Activated CD4-positive, alpha-beta memory T cell treated with anti-CD3 and anti-CD28 coated beads for 36 hours (primary cell): ENCODE measurements around the gene GP1BA. TPM values are rescaled to one million over a fixed set of nuclear protein-coding genes. Genes with fewer than 3 reads are reported as not detected.

Source experiments
- CTCF ChIA-PET: fragments of 350-600 bp; sonication (Branson Sonifier 250); formaldehyde crosslinking; loops from one replicate; lab custom pipeline; 2021; ENCODE audit warnings: antibody characterized with exemption, inconsistent platforms; lab: Charles Lee
- POLR2A ChIA-PET: fragments of 350-600 bp; sonication (Branson Sonifier 250); formaldehyde crosslinking; loops from one replicate; lab custom pipeline; 2021; ENCODE audit warnings: antibody characterized with exemption; lab: Charles Lee
- DNase-seq: peaks from one replicate; pipeline ENCODE4 v3.0.0-alpha.2; 2020
- H3K27ac Mint-ChIP-seq: one replicate; pipeline ENCODE4 v1.8.0; 2021; ENCODE audit warnings: mixed read lengths
- H3K27me3 Mint-ChIP-seq: one replicate; pipeline ENCODE4 v1.8.0; 2021; ENCODE audit warnings: mixed read lengths
- H3K36me3 Mint-ChIP-seq: one replicate; pipeline ENCODE4 v1.8.0; 2021; ENCODE audit warnings: mixed read lengths
- H3K4me1 Mint-ChIP-seq: one replicate; pipeline ENCODE4 v1.8.0; 2021; ENCODE audit warnings: low read depth, mixed read lengths
- H3K4me3 Mint-ChIP-seq: one replicate; pipeline ENCODE4 v1.8.0; 2021; ENCODE audit warnings: mild to moderate bottlenecking, mixed read lengths
- H3K9me3 Mint-ChIP-seq: one replicate; pipeline ENCODE4 v1.8.0; 2021; ENCODE audit warnings: mixed read lengths
- intact Hi-C: fragments of 100-400 bp; cut with micrococcal nuclease; formaldehyde crosslinking; loops from one replicate; pipeline ENCODE4 v1.15.1; 2023
- total RNA-seq, 2 experiments: library from RNA; stranded (reverse); gene quantifications; one replicate each; pipeline ENCODE4 v1.2.3, GENCODE V29; 2021

GP1BA gene
- total RNA-seq, 2 experiments from 2014 or later, result not detected

DNA sequence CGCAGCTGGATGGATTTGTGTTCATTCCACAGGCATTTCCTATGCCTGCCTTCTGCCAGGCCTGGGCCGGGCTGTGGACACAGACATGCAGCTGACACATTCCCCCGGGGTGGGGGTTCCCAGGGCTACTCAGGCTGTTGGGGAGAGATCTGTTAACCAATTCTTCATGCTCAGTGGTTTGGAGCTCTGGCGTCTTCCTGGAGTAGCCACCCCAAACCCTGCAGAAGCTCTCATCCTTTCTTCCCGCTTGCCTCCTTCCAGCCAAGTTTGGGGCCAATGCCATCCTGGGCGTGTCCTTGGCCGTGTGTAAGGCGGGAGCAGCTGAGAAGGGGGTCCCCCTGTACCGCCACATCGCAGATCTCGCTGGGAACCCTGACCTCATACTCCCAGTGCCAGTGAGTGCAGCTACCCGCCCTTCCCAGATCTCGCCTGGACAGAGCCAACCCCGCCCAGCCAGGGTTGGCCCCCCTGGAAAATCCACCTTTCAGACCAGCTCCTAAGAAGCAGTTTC is 21.4 kb downstream of the GP1BA start:
- no peak overlapping the region for H3K4me3 Mint-ChIP-seq

DNA sequence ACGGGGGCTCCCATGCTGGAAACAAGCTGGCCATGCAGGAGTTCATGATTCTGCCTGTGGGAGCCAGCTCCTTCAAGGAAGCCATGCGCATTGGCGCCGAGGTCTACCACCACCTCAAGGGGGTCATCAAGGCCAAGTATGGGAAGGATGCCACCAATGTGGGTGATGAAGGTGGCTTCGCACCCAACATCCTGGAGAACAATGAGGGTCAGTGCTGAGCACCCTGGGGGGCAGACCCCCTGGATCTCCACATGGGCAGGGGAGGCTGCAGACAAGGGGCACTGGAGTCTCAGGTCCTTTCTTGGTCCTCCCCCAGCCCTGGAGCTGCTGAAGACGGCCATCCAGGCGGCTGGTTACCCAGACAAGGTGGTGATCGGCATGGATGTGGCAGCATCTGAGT is 23.0 kb downstream of the GP1BA start:
- intact Hi-C loops, result no loop called here
- POLR2A ChIA-PET, result interaction anchor here (0.6 to 21.0 kb wide), 2 partner anchors 11 to 812 kb away, joined by 3 to 346 read pairs; partner anchors contain the start of gene SPAG7
- peaks cover 21% of the 10 kb centered on the region for H3K4me1 Mint-ChIP-seq
- no peak overlapping the region for H3K4me3 Mint-ChIP-seq
- H3K27me3 Mint-ChIP-seq, result no peaks in the 10 kb centered on the region
- H3K9me3 Mint-ChIP-seq, result no peaks in the 10 kb centered on the region
- no peak for DNase-seq
- CTCF ChIA-PET, result interaction anchor here (0.6 to 1.3 kb wide), 4 partner anchors 15 to 199 kb away, joined by 3 to 4 read pairs (median 3); no protein-coding TSS in a partner anchor
- H3K27ac Mint-ChIP-seq, result no peak overlapping the region
- peaks cover 2% of the 10 kb centered on the region for H3K36me3 Mint-ChIP-seq

More for the DNA sequence above, 21.4 kb downstream of the GP1BA start:
- no peaks in the 10 kb centered on the region for H3K9me3 Mint-ChIP-seq
- intact Hi-C loops, result no loop called here
- no peak for DNase-seq
- H3K4me1 Mint-ChIP-seq, result peaks cover 21% of the 10 kb centered on the region
- POLR2A ChIA-PET, result interaction anchor here (0.8 to 21.0 kb wide), 3 partner anchors 9 to 13 kb away, joined by 3 to 346 read pairs (median 3); partner anchors contain the start of gene SPAG7
- no peaks in the 10 kb centered on the region for H3K36me3 Mint-ChIP-seq
- CTCF ChIA-PET, result interaction anchor here (1.3 to 2.3 kb wide), 2 partner anchors 27 to 108 kb away, joined by 3 to 6 read pairs; no protein-coding TSS in a partner anchor
- H3K27me3 Mint-ChIP-seq, result no peaks in the 10 kb centered on the region
- H3K27ac Mint-ChIP-seq, result no peak overlapping the region

DNA sequence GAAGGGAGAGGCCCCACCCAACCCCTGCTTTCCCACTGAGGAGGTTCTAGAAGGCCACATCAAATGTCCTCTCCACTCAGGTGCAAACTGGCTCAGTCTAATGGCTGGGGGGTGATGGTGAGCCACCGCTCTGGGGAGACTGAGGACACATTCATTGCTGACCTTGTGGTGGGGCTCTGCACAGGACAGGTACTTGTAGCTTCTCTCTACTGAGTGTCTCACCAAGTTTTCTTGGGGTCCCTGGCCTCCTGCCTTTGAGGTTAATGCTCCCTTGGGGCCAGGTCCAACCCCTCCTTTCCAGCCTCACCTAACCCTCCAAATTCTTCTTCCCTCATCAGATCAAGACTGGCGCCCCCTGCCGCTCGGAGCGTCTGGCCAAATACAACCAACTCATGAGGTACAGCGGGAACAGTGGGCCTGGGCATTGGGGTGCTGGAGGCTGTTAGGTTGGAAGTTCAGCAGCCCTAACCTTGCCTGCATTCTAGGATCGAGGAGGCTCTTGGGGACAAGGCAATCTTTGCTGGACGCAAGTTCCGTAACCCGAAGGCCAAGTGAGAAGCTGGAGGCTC is 24.5 kb downstream of the GP1BA start:
- ChIA-PET CTCF (interaction anchor here (0.7 to 1.5 kb wide), 3 partner anchors 16 to 30 kb away, joined by 3 to 7 read pairs (median 4); partner anchors contain the start of genes RNF167 and SLC25A11), POLR2A (interaction anchor here (21.0 kb wide), 1 partner anchor 10 kb away, joined by 346 read pairs; the partner anchor contains the start of gene SPAG7)
- peak; percentile 62 for DNase-seq
- intact Hi-C loops, result no loop called here
- Mint-ChIP-seq H3K27me3 (no peaks in the 10 kb centered on the region), H3K4me3 (no peak overlapping the region), H3K36me3 (peaks cover 6% of the 10 kb centered on the region), H3K9me3 (no peaks in the 10 kb centered on the region), H3K27ac (no peak overlapping the region), H3K4me1 (peaks cover 10% of the 10 kb centered on the region)

DNA sequence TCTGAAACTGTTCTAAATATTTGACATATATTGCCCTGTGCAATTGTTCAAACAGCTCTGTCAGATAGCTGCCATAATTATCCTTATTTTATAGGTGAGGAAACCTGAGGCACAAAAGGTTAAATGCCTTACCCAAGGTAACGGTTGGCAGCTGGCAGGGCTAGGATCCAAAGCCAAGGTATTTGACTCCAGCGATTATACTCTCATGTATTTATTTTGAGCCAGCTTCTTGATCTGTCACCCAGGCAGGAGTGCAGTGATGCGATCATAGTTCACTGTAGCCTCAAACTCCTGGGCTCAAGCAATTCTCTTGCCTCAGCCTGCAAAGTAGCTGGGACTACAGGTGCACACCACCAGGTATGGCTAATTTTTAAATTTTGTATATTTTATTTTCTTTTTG is 26.0 kb downstream of the GP1BA start:
- peaks cover 6% of the 10 kb centered on the region for H3K4me1 Mint-ChIP-seq
- no peak overlapping the region for H3K4me3 Mint-ChIP-seq
- CTCF ChIA-PET, result interaction anchor here (0.6 kb wide), 1 partner anchor 18 kb away, joined by 4 read pairs; the partner anchor contains the start of genes RNF167 and SLC25A11
- peaks cover 7% of the 10 kb centered on the region for H3K36me3 Mint-ChIP-seq
- no peak overlapping the region for H3K27ac Mint-ChIP-seq
- POLR2A ChIA-PET, result interaction anchor here (21.0 kb wide), 1 partner anchor 8 kb away, joined by 346 read pairs; the partner anchor contains the start of gene SPAG7
- H3K27me3 Mint-ChIP-seq, result no peaks in the 10 kb centered on the region
- intact Hi-C loops, result no loop called here
- H3K9me3 Mint-ChIP-seq, result no peaks in the 10 kb centered on the region
- DNase-seq, result no peak

DNA sequence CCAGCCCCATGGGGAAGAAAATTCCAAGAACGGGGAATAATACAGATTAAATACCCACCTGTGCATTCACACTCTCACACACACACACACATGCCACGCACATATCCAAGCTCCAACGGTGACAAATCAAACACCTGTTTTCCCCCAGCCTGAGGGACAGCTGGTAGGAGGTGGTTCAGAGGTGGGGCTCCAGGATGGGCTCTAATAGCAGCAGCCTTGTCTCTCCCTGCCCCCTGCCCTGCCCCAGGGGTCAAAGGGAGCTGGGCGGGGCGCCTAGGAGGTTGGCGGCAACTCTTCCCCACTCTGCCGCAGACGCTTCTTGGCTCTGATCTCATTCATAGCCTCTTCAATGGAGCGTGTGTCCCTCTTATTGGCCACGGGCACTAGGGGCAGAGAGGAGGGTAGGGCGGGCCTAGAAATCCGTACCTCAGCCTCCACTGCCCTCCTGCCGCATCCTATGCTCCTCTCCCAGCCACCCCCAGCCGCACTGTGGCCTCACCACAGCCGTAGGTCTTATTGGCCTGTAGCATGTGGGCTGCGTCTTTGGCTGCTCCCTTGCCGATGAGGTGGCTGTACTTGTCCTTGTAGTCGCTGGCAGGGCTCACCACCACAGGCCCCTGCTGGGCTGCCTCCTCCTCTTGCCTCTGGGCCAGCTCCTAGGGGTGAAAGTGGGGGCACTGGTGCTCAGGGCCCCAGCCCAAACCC is 27.3 kb downstream of the GP1BA start:
- intact Hi-C loops, result no loop called here
- Mint-ChIP-seq H3K27ac (no peak overlapping the region), H3K36me3 (peaks cover 7% of the 10 kb centered on the region), H3K27me3 (no peaks in the 10 kb centered on the region), H3K4me3 (no peak overlapping the region), H3K9me3 (no peaks in the 10 kb centered on the region), H3K4me1 (peaks cover 6% of the 10 kb centered on the region)
- POLR2A ChIA-PET, result interaction anchor here (0.8 to 1.6 kb wide), 2 partner anchors 9 to 14 kb away, joined by 3 read pairs; partner anchors contain the start of gene ENO3
- CTCF ChIA-PET, result interaction anchor here (1.5 kb wide), 1 partner anchor 51 kb away, joined by 3 read pairs; no protein-coding TSS in a partner anchor
- DNase-seq, result no peak

DNA sequence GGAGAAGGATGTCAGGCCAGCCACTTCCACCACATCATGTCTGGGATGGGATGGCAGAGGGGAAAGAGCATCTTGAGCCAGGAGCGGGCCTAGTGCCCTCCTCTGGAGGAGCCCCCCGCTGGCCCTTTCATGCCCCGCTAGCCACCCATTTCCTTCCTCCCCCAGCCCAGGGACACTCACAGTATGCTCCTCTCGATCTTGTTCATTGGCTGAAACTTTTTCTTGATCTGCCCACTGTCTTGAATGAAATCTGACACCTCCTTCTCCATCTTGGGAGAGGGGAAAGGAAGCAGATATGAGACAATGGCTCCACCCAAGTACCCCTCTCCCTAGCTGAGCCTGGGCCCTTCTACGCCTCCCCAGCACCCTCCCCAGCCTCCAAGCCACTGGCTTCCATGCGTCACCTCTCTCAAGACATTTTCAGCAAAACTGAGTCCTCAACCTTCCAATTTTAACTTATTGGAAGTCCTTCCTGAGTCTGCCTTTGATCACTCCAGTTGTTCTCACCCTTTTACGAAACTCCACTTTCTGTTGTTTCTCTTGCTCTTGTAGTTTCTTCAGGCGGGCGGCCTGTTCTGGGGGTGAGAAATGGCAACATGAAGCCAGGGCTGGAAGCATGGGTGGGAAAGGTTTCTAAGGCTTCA is 28.3 kb downstream of the GP1BA start:
- peaks cover 2% of the 10 kb centered on the region for H3K9me3 Mint-ChIP-seq
- CTCF ChIA-PET, result interaction anchor here (1.5 kb wide), 1 partner anchor 52 kb away, joined by 3 read pairs; no protein-coding TSS in a partner anchor
- POLR2A ChIA-PET, result interaction anchor here (1.6 kb wide), 1 partner anchor 15 kb away, joined by 3 read pairs; no protein-coding TSS in a partner anchor
- peaks cover 11% of the 10 kb centered on the region for H3K4me1 Mint-ChIP-seq
- peaks cover 11% of the 10 kb centered on the region for H3K36me3 Mint-ChIP-seq
- no peaks in the 10 kb centered on the region for H3K27me3 Mint-ChIP-seq
- intact Hi-C loops, result no loop called here
- no peak overlapping the region for H3K4me3 Mint-ChIP-seq
- no peak overlapping the region for H3K27ac Mint-ChIP-seq
- no peak for DNase-seq

DNA sequence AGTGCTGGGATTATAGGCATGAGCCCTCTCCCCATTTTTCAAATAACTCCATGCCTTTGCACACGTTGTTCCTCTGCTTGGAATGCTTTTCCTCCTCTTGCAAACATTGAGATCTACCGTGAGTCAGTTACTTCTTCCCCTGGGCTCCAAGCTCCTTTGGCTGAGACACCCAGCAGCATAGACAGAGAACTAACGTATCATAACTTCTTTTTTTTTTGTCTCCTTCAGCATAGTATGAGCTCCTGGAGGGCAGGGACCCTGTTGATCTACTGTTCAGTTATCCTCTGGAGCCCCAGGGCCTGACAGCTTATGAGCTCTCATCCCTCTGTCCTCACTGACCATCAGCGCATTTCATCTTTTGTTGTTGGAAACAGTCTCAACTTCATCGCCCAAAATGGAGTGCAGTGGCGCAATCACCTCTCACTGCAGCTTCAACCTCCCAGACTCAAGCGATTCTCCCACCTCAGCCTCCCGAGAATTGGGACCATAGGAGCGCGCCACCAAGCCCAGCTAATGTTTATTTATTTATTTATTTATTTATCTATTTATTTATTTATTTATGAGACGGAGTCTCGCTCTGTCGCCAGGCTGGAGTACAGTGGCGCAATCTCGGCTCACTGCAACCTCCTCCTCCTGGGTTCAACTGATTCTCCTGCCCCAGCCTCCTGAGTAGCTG is 33.4 kb downstream of the GP1BA start:
- H3K9me3 Mint-ChIP-seq, result peaks cover 3% of the 10 kb centered on the region
- no peak for DNase-seq
- intact Hi-C loops, result loop anchor here (5.0 kb wide), 1 partner anchor 67 kb away; no protein-coding TSS in a partner anchor
- peaks cover 26% of the 10 kb centered on the region for H3K36me3 Mint-ChIP-seq
- peaks cover 29% of the 10 kb centered on the region for H3K4me1 Mint-ChIP-seq
- H3K27me3 Mint-ChIP-seq, result no peaks in the 10 kb centered on the region
- H3K27ac Mint-ChIP-seq, result peak overlapping the region; percentile 29
- POLR2A ChIA-PET, result interaction anchor here (0.6 to 10.7 kb wide), 3 partner anchors 15 to 21 kb away, joined by 3 to 346 read pairs (median 32); partner anchors contain the start of genes CAMTA2, ENO3, PFN1 and RNF167
- CTCF ChIA-PET, result interaction anchor here (0.9 to 2.9 kb wide), 5 partner anchors 15 to 25 kb away, joined by 3 to 10 read pairs (median 4); partner anchors contain the start of genes RNF167 and SLC25A11
- H3K4me3 Mint-ChIP-seq, result peak overlapping the region; percentile 32

DNA sequence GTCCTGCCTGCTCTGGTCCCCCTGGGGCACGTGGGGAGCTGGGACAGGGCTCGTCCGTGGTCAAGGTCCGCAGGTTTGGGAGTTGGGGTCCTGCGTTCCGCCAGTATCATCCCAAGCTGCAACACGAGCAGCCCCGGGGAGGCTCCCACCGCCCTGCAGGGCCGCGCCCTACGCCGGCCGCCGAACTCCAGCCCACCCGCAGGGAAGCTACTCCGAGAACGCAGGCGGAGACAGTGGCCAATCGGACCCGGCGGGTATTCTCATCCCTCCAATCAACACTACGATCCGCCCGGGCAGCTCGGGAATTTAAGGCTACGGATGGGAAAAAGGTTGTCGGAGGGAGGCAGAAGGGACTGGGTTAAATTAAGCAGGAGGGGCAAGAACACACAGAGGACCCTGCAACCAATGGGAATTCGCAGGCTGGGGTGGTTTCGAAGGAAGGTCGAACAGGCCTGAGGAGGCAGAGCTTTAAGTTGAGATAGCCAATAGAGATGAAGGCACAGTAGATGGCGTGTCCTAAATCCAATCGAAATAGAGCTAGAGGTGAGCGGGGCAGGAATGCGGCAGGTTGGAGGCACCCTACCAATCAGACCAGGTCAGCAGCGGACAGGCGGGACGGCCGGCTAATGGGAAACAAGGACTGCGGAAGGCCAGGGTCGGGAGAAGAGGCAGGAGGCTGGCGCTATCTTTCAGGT is 34.9 kb downstream of the GP1BA start:
- intact Hi-C loops, result loop anchor here (1.0 to 5.0 kb wide), 3 partner anchors 19 to 65 kb away; partner anchors contain the start of genes PFN1, RNF167 and SLC25A11
- Mint-ChIP-seq H3K27ac (no peak overlapping the region), H3K36me3 (peaks cover 29% of the 10 kb centered on the region), H3K27me3 (no peaks in the 10 kb centered on the region), H3K9me3 (peaks cover 3% of the 10 kb centered on the region), H3K4me3 (no peak overlapping the region), H3K4me1 (peaks cover 37% of the 10 kb centered on the region)
- ChIA-PET CTCF (interaction anchor here (0.6 to 2.9 kb wide), 13 partner anchors 14 to 401 kb away, joined by 3 to 12 read pairs (median 4); partner anchors contain the start of genes ENO3, RNF167, SLC25A11 and ZFP3), POLR2A (interaction anchor here (0.5 to 10.7 kb wide), 8 partner anchors 19 to 264 kb away, joined by 3 to 346 read pairs (median 4); partner anchors contain the start of genes CAMTA2, ENO3, INCA1 and KIF1C)
- peak; percentile 97 for DNase-seq

DNA sequence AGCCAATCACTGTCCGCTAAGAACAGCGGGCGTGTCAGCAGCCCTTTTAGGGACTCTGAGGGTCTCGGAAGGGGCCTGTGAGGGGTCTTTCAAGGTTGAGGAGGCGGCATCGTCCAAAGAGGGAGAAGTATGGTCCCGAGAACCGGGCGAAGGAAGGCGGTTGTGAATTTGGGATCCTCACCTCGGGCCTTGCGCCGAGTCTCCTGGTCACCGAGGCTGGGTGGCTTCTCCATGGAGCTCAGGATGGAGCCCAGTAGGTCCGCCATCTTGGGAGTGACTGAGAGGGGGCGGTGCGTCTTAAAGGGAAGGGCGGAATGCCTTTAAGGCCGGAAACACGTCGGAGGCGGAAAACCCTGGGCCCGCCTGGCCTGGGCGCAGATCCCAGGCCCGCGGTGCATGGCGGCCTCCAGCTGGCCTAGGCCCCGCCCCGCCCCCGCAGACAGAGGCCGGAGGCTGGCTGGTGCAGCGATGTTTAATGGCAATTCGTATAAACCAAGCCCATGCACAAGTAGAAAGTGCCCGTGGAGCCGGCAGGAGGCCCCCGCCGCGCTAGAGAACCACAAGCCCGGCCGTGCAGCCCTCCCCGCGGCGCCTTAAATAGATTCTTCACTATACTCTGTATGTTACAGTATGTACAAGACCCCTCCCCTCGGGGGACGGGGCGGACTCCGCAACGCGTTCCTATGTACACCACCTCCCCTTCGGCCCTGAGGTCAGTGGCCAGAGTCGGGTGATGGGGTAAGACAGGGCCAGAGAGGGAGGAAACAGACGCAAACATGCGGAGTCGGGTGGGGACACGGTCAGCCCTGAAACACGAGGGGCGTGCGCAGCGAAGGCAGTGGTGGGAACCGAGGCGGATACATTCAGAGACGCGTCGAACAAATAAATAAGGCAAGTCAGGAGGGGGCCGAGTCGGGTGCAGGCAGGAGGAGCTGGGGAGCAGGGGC is 35.7 kb downstream of the GP1BA start, which contains the start of gene SPAG7:
TSS of gene SPAG7 (minus strand) at position 279 of the 947 bp plus-strand sequence. CDS start at position 266, 13 bp downstream.
- no peaks in the 10 kb centered on the region for H3K27me3 Mint-ChIP-seq
- H3K4me1 Mint-ChIP-seq, result peaks cover 37% of the 10 kb centered on the region
- ChIA-PET POLR2A (interaction anchor here (0.6 to 10.7 kb wide), 9 partner anchors 13 to 264 kb away, joined by 3 to 346 read pairs (median 4); partner anchors contain the start of genes CAMTA2, ENO3, INCA1 and KIF1C), CTCF (interaction anchor here (0.6 to 3.1 kb wide), 12 partner anchors 13 to 402 kb away, joined by 3 to 12 read pairs (median 4); partner anchors contain the start of genes CAMTA2, ENO3, RNF167 and SLC25A11)
- intact Hi-C loops, result loop anchor here (1.0 to 5.0 kb wide), 3 partner anchors 20 to 64 kb away; partner anchors contain the start of genes PFN1, RNF167 and SLC25A11
- H3K9me3 Mint-ChIP-seq, result peaks cover 3% of the 10 kb centered on the region
- no peak within 1 kb of the TSS for H3K4me3 Mint-ChIP-seq
- H3K36me3 Mint-ChIP-seq, result peaks cover 29% of the 10 kb centered on the region
- peak; percentile 96 for DNase-seq
- H3K27ac Mint-ChIP-seq, result no peak within 1 kb of the TSS
